ENCODE data around the gene ZBTB5. TPM values are rescaled to one million over a fixed set of nuclear protein-coding genes. Genes with fewer than 3 reads are reported as not detected.

ZBTB5 gene
- total RNA-seq, 1 experiment from 2014 or later = 16.7 TPM

DNA sequence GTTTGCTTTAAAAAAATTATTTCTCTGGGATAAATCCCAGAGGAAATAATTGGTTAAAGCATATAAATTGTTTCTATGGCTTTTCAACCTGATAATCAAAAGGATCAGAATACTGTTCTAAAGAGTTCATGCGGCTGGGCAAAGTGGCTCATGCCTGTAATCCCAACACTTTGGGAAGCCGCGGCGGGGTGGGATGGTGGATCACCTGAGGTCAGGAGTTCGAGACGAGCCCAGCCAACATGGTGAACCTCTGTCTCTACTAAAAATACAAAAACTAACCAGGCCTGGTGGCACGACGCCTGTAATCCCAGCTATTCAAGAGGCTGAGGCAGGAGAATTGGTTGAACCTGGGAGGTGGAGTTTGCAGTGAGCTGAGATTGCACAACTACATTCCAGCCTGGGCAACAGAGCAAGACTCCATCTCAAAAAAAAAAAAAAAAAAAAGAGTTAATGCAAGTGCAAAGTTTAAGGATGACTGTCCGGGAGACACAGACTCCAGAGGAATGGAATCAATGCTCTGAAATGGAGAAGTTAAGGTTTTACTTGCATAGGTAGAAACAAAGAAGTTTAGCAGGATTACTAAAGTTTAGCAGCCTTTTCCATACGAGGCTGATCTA, 59.4 kb downstream of the ZBTB5 start:
- H3K36me3 Mint-ChIP-seq = no peaks in the 10 kb centered on the region
- no peak overlapping the region for H3K4me3 Mint-ChIP-seq
- ATAC-seq (no peak), DNase-seq (ENCODE audit: low spot score) (no peak)
- TF ChIP-seq, protein P1, sequence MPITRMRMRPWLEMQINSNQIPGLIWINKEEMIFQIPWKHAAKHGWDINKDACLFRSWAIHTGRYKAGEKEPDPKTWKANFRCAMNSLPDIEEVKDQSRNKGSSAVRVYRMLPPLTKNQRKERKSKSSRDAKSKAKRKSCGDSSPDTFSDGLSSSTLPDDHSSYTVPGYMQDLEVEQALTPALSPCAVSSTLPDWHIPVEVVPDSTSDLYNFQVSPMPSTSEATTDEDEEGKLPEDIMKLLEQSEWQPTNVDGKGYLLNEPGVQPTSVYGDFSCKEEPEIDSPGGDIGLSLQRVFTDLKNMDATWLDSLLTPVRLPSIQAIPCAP (CRISPR knock-in tag; IDR thresholded peaks at IDR 0.05) = no peak
- no peak for TF ChIP-seq ESRRA (CRISPR knock-in tag; IDR thresholded peaks at IDR 0.05; ENCODE audit: borderline replicate concordance)
- no peak for TF ChIP-seq CBFB (CRISPR knock-in tag; IDR thresholded peaks at IDR 0.05; ENCODE audit: low read depth)
- TF ChIP-seq GTF2I (CRISPR knock-in tag; conservative IDR thresholded peaks at IDR 0.05) = no peak
- TF ChIP-seq E2F5 (CRISPR knock-in tag; IDR thresholded peaks at IDR 0.05) = no peak
- no peak for TF ChIP-seq ZNF263 (CRISPR knock-in tag; IDR thresholded peaks at IDR 0.05; ENCODE audit: low read depth)
- TF ChIP-seq, protein P2, sequence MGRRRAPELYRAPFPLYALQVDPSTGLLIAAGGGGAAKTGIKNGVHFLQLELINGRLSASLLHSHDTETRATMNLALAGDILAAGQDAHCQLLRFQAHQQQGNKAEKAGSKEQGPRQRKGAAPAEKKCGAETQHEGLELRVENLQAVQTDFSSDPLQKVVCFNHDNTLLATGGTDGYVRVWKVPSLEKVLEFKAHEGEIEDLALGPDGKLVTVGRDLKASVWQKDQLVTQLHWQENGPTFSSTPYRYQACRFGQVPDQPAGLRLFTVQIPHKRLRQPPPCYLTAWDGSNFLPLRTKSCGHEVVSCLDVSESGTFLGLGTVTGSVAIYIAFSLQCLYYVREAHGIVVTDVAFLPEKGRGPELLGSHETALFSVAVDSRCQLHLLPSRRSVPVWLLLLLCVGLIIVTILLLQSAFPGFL (CRISPR knock-in tag; IDR thresholded peaks at IDR 0.05; ENCODE audit: borderline replicate concordance) = no peak
- TF ChIP-seq GABPB1 (CRISPR knock-in tag; IDR thresholded peaks at IDR 0.05) = no peak
- TF ChIP-seq NR2C2 (CRISPR knock-in tag; IDR thresholded peaks at IDR 0.05) = no peak
- ChIA-PET CTCF (interaction anchor here (0.5 to 3.1 kb wide), 4 partner anchors 14 to 410 kb away, joined by 3 to 19 read pairs (median 4); no protein-coding TSS in a partner anchor), POLR2A (no interaction called here)
- peaks cover 10% of the 10 kb centered on the region for H3K4me1 Mint-ChIP-seq
- H3K27ac Mint-ChIP-seq = no peak overlapping the region
- H3K9me3 Mint-ChIP-seq = no peaks in the 10 kb centered on the region
- H3K27me3 Mint-ChIP-seq (ENCODE audit: low read depth) = no peaks in the 10 kb centered on the region

DNA sequence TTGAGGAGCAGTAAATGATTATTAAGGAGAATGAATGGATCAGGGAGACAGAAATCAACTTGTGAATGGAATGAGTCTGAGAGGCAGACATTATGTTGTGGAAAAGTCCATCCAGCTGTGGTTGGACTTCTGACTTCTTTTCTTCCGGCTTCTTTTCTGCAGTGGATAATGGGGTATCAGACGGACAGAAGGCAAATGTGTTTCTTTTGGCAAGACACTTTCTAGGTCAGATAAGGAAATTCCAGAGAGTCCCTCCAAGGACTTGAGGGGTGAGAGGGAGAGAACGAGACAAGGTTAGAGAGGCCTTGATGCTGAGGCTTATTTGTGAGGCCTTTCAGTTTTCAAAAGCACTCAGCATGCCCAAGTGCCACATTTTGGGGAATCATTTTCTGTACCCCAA, 59.9 kb downstream of the ZBTB5 start:
- ChIA-PET CTCF (interaction anchor here (0.6 to 1.9 kb wide), 2 partner anchors 35 to 410 kb away, joined by 3 to 6 read pairs; no protein-coding TSS in a partner anchor), POLR2A (no interaction called here)
- DNase-seq (ENCODE audit: low spot score) (no peak), ATAC-seq (no peak)
- TF ChIP-seq PRRX2 (CRISPR knock-in tag; IDR thresholded peaks at IDR 0.05) (no peak), JAZF1 (CRISPR knock-in tag; IDR thresholded peaks at IDR 0.05) (no peak)
- Mint-ChIP-seq H3K27me3 (ENCODE audit: low read depth) (no peaks in the 10 kb centered on the region), H3K4me1 (peaks cover 8% of the 10 kb centered on the region; the same call in 1 of the 2 replicates), H3K9me3 (no peaks in the 10 kb centered on the region), H3K27ac (no peak overlapping the region), H3K4me3 (no peak overlapping the region), H3K36me3 (no peaks in the 10 kb centered on the region)

DNA sequence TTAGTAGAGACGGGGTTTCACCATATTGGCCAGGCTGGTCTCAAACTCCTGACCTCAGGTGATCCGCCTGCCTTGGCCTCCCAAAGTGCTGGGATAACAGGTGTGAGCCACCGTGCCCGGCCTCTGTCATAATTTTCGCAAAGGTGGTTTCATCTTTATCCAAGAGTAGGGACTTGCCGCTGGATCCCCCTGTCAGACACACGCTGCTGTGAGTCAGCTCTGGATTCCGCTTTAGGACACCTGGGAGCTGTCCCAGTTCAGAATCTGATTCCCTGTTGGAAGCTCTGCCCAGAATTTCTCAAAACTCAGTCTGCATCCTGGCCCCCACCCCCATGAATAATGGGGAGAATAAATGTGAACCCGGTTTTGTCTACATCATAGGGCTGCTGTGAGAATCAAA, 60.7 kb downstream of the ZBTB5 start:
- CTCF ChIA-PET = interaction anchor here (0.6 to 1.9 kb wide), 2 partner anchors 21 to 409 kb away, joined by 3 to 6 read pairs; no protein-coding TSS in a partner anchor
- ATAC-seq (no peak), DNase-seq (ENCODE audit: low spot score) (no peak)
- Mint-ChIP-seq H3K27me3 (ENCODE audit: low read depth) (no peaks in the 10 kb centered on the region), H3K9me3 (no peaks in the 10 kb centered on the region), H3K27ac (no peak overlapping the region), H3K4me3 (no peak overlapping the region), H3K4me1 (peaks cover 8% of the 10 kb centered on the region; the same call in 1 of the 2 replicates), H3K36me3 (no peaks in the 10 kb centered on the region)
- POLR2A ChIA-PET = no interaction called here
- TF ChIP-seq PRDM15 (CRISPR knock-in tag; IDR thresholded peaks at IDR 0.05) (no peak), FOXJ3 (CRISPR knock-in tag; IDR thresholded peaks at IDR 0.05; ENCODE audit: borderline replicate concordance) (no peak), NFE2L1 (CRISPR knock-in tag; IDR thresholded peaks at IDR 0.05) (no peak), GRHL2 (CRISPR knock-in tag; IDR thresholded peaks at IDR 0.05; ENCODE audit: insufficient replicate concordance, severe bottlenecking) (no peak), OVOL2 (CRISPR knock-in tag; IDR thresholded peaks at IDR 0.05; ENCODE audit: borderline replicate concordance) (no peak), IRF2 (CRISPR knock-in tag; IDR thresholded peaks at IDR 0.05; ENCODE audit: borderline replicate concordance, low read depth) (no peak), PRRX2 (CRISPR knock-in tag; IDR thresholded peaks at IDR 0.05) (no peak)
- TF ChIP-seq, protein P3, sequence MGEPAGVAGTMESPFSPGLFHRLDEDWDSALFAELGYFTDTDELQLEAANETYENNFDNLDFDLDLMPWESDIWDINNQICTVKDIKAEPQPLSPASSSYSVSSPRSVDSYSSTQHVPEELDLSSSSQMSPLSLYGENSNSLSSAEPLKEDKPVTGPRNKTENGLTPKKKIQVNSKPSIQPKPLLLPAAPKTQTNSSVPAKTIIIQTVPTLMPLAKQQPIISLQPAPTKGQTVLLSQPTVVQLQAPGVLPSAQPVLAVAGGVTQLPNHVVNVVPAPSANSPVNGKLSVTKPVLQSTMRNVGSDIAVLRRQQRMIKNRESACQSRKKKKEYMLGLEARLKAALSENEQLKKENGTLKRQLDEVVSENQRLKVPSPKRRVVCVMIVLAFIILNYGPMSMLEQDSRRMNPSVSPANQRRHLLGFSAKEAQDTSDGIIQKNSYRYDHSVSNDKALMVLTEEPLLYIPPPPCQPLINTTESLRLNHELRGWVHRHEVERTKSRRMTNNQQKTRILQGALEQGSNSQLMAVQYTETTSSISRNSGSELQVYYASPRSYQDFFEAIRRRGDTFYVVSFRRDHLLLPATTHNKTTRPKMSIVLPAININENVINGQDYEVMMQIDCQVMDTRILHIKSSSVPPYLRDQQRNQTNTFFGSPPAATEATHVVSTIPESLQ (CRISPR knock-in tag; IDR thresholded peaks at IDR 0.05) = no peak
- TF ChIP-seq, protein P2 (CRISPR knock-in tag; IDR thresholded peaks at IDR 0.05; ENCODE audit: borderline replicate concordance) = no peak
